HL-60 (cell line): ENCODE data around the gene CACNA1S.

ENCODE experiments used
- DNase-seq, 2 experiments: peaks; one replicate each; pipeline ENCODE4 v3.0.0-alpha.2; 2010 to 2020; ENCODE audit warnings: low read depth in 1 of 2, low spot score in 1 of 2
- H3K27ac ChIP-seq: fragments of 250-450 bp; sonication (Bioruptor Pico); replicated peaks from 2 replicates; pipeline ENCODE4 v1.5.1; 2020; ENCODE audit warnings: mild to moderate bottlenecking, moderate library complexity
- H3K27me3 ChIP-seq: fragments of 250-450 bp; sonication (Bioruptor Pico); 2 replicates; pipeline ENCODE4 v1.5.1; 2021; ENCODE audit warnings: mild to moderate bottlenecking, moderate library complexity; ENCODE audit not compliant: insufficient read depth, poor library complexity, severe bottlenecking
- H3K4me3 ChIP-seq: replicated peaks from 2 replicates; pipeline ENCODE4 v1.5.1; 2011; ENCODE audit warnings: mild to moderate bottlenecking, control low read depth, low read length; ENCODE audit not compliant: insufficient read depth
- CTCF ChIP-seq: IDR thresholded peaks from one replicate; pipeline ENCODE4 v1.5.1; 2011; ENCODE audit warnings: low read length, control low read depth, inconsistent platforms; ENCODE audit not compliant: insufficient read depth
- GABPA ChIP-seq: IDR thresholded peaks from 2 replicates; pipeline ENCODE4 v1.6.1; 2012; ENCODE audit warnings: low read depth
- POLR2AphosphoS5 ChIP-seq: IDR thresholded peaks from 2 replicates; pipeline ENCODE4 v1.6.1; 2012; ENCODE audit warnings: low read depth
- REST ChIP-seq: IDR thresholded peaks from 2 replicates; pipeline ENCODE4 v1.6.1; 2012; ENCODE audit warnings: low read depth; ENCODE audit not compliant: insufficient replicate concordance
- SPI1 ChIP-seq: IDR thresholded peaks from 2 replicates; pipeline ENCODE4 v1.6.1; 2012; ENCODE audit warnings: low read depth, mild to moderate bottlenecking, borderline replicate concordance

The CACNA1S gene

DNA sequence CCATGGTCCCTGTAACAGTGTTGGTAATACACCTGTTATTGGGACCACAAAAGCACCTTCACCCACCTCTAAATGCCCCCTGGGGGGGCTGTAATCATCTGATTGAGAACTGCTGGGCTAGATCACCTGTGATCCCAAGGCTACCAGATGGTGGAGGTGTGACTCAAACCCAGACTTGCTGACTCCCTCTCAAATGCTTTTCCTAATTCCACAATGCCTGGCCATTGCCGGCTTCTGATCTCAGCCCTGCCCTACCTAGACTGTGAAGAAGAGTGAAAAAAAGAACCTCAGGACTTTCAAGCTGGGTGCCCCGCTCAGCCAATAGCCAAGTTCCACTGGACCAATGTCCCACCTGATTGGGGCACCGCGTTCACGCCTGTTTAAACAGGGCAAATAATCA lies 32.5 kb upstream of the CACNA1S start:
- TF ChIP-seq CTCF: no peak
- no peak for TF ChIP-seq REST
- no peak for TF ChIP-seq SPI1
- TF ChIP-seq GABPA: no peak
- no peak for TF ChIP-seq POLR2AphosphoS5
- no peaks in the 10 kb centered on the region for H3K27me3 ChIP-seq
- DNase-seq: no peak
- no peak overlapping the region for H3K4me3 ChIP-seq
- H3K27ac ChIP-seq: no peak overlapping the region

GRCh38 chr1:201143726-201144635 lies 31.8 kb upstream of the CACNA1S start:
- no peak for DNase-seq
- Histone ChIP-seq H3K27me3 (no peaks in the 10 kb centered on the region), H3K4me3 (no peak overlapping the region), H3K27ac (no peak overlapping the region)
- TF ChIP-seq SPI1: no peak
- no peak for TF ChIP-seq CTCF
- no peak for TF ChIP-seq REST
- no peak for TF ChIP-seq GABPA
- no peak for TF ChIP-seq POLR2AphosphoS5

DNA sequence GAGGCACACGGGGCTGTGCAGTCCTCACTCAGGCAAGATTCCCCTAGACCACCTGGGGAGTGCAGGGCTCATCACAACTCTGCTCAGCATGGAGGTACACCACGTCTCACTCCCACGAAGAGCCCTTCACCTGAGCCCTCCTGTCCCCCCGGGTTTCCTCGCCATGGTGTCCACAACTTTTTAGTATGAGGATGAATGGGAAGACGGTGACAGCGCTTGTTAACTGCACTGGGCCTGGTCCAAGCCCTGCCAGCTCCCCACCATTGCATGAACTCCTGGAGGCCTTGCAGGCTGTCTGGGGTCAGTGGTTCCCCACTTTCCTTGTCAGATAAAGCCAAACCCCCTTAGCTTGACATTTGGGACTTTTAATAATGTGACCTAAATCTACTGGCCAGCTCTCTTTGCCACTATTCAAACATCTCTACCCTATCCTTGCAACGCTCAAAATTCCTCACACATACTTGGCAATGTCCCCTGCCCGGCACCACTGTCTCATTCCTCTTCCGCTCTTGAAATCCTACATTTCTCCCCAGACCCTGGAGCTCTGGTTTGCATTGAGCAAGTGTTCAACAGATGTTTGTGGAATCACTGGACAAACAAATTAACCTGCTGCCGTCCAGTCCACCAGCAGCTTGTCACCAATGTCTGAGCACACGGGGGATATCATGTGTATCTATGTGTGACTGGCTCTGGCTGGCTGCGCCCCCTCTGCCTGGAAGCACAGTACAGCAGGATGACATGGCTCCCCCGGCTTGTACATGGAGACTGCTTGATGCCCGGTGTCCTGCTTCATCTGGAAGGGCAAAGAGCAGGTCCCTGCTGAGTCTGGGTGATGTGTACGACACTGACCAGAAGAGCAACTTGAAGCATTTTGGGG lies 30.9 kb upstream of the CACNA1S start:
- Histone ChIP-seq H3K27me3 (no peaks in the 10 kb centered on the region), H3K27ac (no peak overlapping the region), H3K4me3 (no peak overlapping the region)
- TF ChIP-seq POLR2AphosphoS5: no peak
- no peak for TF ChIP-seq SPI1
- TF ChIP-seq REST: no peak
- TF ChIP-seq CTCF: no peak
- TF ChIP-seq GABPA: no peak
- no peak for DNase-seq
